PFSK-1 (cell line): ENCODE data around the gene ATP13A2.

Source experiments
- POLR2AphosphoS5 ChIP-seq: IDR thresholded peaks from 2 replicates; pipeline ENCODE4 v1.6.1; 2012; ENCODE audit warnings: low read depth, mild to moderate bottlenecking, control low read depth, low read length, moderate library complexity
- SIN3A ChIP-seq: IDR thresholded peaks from 2 replicates; pipeline ENCODE4 v1.6.1; 2012; ENCODE audit warnings: mild to moderate bottlenecking, low read length, moderate library complexity, borderline replicate concordance; ENCODE audit not compliant: insufficient read depth
- TAF1 ChIP-seq: IDR thresholded peaks from 2 replicates; pipeline ENCODE4 v1.6.1; 2012; ENCODE audit warnings: low read length, control low read depth, borderline replicate concordance; ENCODE audit not compliant: insufficient read depth
- TF ChIP-seq, protein P1 (sequence below), 2 experiments: IDR thresholded peaks; 2 replicates each; pipeline versions ENCODE4 v1.6.1 to v1.8.0; 2011 to 2012; ENCODE audit warnings: low read depth in 2 of 2, low read length in 2 of 2, control low read depth in 1 of 2, inconsistent platforms in 1 of 2, mild to moderate bottlenecking in 1 of 2, moderate library complexity in 1 of 2; ENCODE audit not compliant: insufficient read depth in 1 of 2

DNA sequence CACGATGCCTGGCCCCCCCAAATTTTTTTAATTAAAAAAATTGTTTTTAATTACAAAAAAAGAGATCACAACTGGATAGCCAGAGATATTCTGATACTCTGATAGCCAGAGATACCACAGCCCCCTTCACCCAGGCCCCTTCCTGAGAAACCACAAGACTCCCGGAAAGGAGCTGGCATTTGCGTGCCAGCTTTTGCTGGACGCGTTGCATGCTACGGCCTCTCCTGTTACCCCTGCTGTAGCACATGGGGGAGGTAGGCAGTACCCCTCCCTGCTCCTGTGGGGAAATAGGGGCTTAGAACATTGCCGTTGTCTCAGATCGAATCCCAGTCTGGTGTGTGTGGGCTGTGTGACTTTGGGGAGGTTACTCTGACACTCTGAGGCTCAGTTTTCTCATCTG is 54.0 kb downstream of the ATP13A2 start:
- TF ChIP-seq TAF1 (no peak), POLR2AphosphoS5 (no peak), SIN3A (no peak)
- TF ChIP-seq, protein P1, sequence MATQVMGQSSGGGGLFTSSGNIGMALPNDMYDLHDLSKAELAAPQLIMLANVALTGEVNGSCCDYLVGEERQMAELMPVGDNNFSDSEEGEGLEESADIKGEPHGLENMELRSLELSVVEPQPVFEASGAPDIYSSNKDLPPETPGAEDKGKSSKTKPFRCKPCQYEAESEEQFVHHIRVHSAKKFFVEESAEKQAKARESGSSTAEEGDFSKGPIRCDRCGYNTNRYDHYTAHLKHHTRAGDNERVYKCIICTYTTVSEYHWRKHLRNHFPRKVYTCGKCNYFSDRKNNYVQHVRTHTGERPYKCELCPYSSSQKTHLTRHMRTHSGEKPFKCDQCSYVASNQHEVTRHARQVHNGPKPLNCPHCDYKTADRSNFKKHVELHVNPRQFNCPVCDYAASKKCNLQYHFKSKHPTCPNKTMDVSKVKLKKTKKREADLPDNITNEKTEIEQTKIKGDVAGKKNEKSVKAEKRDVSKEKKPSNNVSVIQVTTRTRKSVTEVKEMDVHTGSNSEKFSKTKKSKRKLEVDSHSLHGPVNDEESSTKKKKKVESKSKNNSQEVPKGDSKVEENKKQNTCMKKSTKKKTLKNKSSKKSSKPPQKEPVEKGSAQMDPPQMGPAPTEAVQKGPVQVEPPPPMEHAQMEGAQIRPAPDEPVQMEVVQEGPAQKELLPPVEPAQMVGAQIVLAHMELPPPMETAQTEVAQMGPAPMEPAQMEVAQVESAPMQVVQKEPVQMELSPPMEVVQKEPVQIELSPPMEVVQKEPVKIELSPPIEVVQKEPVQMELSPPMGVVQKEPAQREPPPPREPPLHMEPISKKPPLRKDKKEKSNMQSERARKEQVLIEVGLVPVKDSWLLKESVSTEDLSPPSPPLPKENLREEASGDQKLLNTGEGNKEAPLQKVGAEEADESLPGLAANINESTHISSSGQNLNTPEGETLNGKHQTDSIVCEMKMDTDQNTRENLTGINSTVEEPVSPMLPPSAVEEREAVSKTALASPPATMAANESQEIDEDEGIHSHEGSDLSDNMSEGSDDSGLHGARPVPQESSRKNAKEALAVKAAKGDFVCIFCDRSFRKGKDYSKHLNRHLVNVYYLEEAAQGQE (IDR thresholded peaks at IDR 0.05; ENCODE audit: insufficient read depth in 1 of 2, low read depth in 2 of 2, low read length in 2 of 2), result no peak
